NCI-H1105 treated with DMSO at 0.1 percent for 48 hours (cell line): ENCODE results near the gene OTUD5.

Experiments used
- DNase-seq: peaks from one replicate; lab custom pipeline; 2025; lab: John Stamatoyannopoulos, UW

Gene OTUD5

GRCh38 chrX:48911412-48912182 lies 45.8 kb downstream of the OTUD5 start, which contains the start of gene SLC35A2:
Gene SLC35A2, minus strand, starts transcription at chrX:48911646. Its CDS starts 10 bp downstream, at chrX:48911636.
- peak; percentile 85 for DNase-seq

GRCh38 chrX:48910926-48911411 lies 46.4 kb downstream of the OTUD5 start:
- no peak for DNase-seq

- DNase-seq: no peak
These were observed 47.6 kb downstream of the OTUD5 start for GRCh38 chrX:48909703-48910294.

- no peak for DNase-seq
These were observed 48.8 kb downstream of the OTUD5 start for GRCh38 chrX:48908600-48908999.

GRCh38 chrX:48905090-48905790 lies 52.2 kb downstream of the OTUD5 start:
- no peak for DNase-seq

GRCh38 chrX:48904626-48905025 lies 52.8 kb downstream of the OTUD5 start:
- no peak for DNase-seq

- DNase-seq: no peak
These were observed 53.2 kb downstream of the OTUD5 start for GRCh38 chrX:48904180-48904579.

- DNase-seq: no peak
These were observed 54.1 kb downstream of the OTUD5 start for GRCh38 chrX:48903290-48903689.

GRCh38 chrX:48902776-48903175 lies 54.6 kb downstream of the OTUD5 start:
- DNase-seq: no peak

GRCh38 chrX:48902135-48902534 lies 55.3 kb downstream of the OTUD5 start:
- no peak for DNase-seq

GRCh38 chrX:48901069-48901468 lies 56.3 kb downstream of the OTUD5 start:
- no peak for DNase-seq

- DNase-seq: no peak
These were observed 58.4 kb downstream of the OTUD5 start for GRCh38 chrX:48899078-48899410.

GRCh38 chrX:48897625-48898306 lies 59.6 kb downstream of the OTUD5 start, which contains the start of the genes PQBP1 and TIMM17B:
Gene PQBP1, plus strand, starts transcription at chrX:48897930. Its CDS starts 580 bp downstream, at chrX:48898510.
Gene TIMM17B, minus strand, starts transcription at chrX:48897768. Its CDS starts 19 bp downstream, at chrX:48897749.
- peak; percentile 93 for DNase-seq

- DNase-seq: peak; percentile 73
These were observed 60.2 kb downstream of the OTUD5 start for GRCh38 chrX:48897157-48897624.

- no peak for DNase-seq
These were observed 60.8 kb downstream of the OTUD5 start for GRCh38 chrX:48896611-48897011.

GRCh38 chrX:48894891-48895290 lies 62.5 kb downstream of the OTUD5 start:
- no peak for DNase-seq

GRCh38 chrX:48893556-48894348 lies 63.7 kb downstream of the OTUD5 start:
- DNase-seq: no peak

- DNase-seq: no peak
These were observed 64.5 kb downstream of the OTUD5 start for GRCh38 chrX:48892896-48893295.

GRCh38 chrX:48891402-48892288 lies 65.8 kb downstream of the OTUD5 start:
- DNase-seq: peak; percentile 78

- DNase-seq: no peak
These were observed 66.4 kb downstream of the OTUD5 start for GRCh38 chrX:48890934-48891401.
